A549 (cell line): Measurements from ENCODE around the gene PIEZO2.
"Not testable (repeated sequence)": the region's sequence is repeated elsewhere in the genome, so short reads cannot be mapped to it uniquely, and the experiment has no call there.

ENCODE experiments used
- BCL3 ChIP-seq: fragments of >200 bp; sonication (Bioruptor Twin); formaldehyde crosslinking; IDR thresholded peaks from 3 replicates; pipeline ENCODE4 v1.6.1; 2016
- CEBPB ChIP-seq, 2 experiments: fragments of >200 bp in 1 of 2; sonication (Bioruptor Twin) in 1 of 2; formaldehyde crosslinking in 1 of 2; IDR thresholded peaks; 2 replicates each; pipeline ENCODE4 v1.6.1; 2012 to 2016
- CTCF ChIP-seq: fragments of >200 bp; sonication (Bioruptor Twin); formaldehyde crosslinking; IDR thresholded peaks from 3 replicates; pipeline ENCODE4 v1.5.1; 2016
- EHMT2 ChIP-seq: fragments of 200-600 bp; sonication (generic); IDR thresholded peaks from 2 replicates; pipeline ENCODE4 v1.6.1; 2016; ENCODE audit warnings: antibody characterized with exemption, low read depth, mild to moderate bottlenecking, moderate library complexity
- FOSB ChIP-seq: fragments of 250-450 bp; sonication (Bioruptor Pico); IDR thresholded peaks from 2 replicates; pipeline ENCODE4 v1.5.0; 2020; ENCODE audit warnings: mild to moderate bottlenecking, moderate library complexity
- KDM5A ChIP-seq: fragments of 200-600 bp; sonication (generic); IDR thresholded peaks from 2 replicates; pipeline ENCODE4 v1.6.1; 2016; ENCODE audit warnings: antibody characterized with exemption, mild to moderate bottlenecking
- MAX ChIP-seq: IDR thresholded peaks from 2 replicates; pipeline ENCODE4 v1.6.1; 2012
- MAZ ChIP-seq: fragments of 150-350 bp; IDR thresholded peaks from 2 replicates; pipeline ENCODE4 v1.6.1; 2014; ENCODE audit warnings: antibody characterized with exemption, low read depth, low read length, borderline replicate concordance
- NR3C1 ChIP-seq: fragments of >200 bp; sonication (Bioruptor Twin); formaldehyde crosslinking; IDR thresholded peaks from 3 replicates; pipeline ENCODE4 v1.6.1; 2017
- POLR2A ChIP-seq: IDR thresholded peaks from 2 replicates; pipeline ENCODE4 v1.6.1; 2012; ENCODE audit warnings: mild to moderate bottlenecking, low read length
- RCOR1 ChIP-seq: fragments of 150-350 bp; IDR thresholded peaks from 2 replicates; pipeline ENCODE4 v1.6.1; 2014; ENCODE audit warnings: antibody characterized with exemption, low read length, low read depth
- REST ChIP-seq: fragments of 200-600 bp; sonication (generic); IDR thresholded peaks from 2 replicates; pipeline ENCODE4 v1.6.1; 2016; ENCODE audit warnings: antibody characterized with exemption, mild to moderate bottlenecking, moderate library complexity
- SREBF2 ChIP-seq: fragments of 450-650 bp; IDR thresholded peaks from 2 replicates; pipeline ENCODE4 v1.6.1; 2014; ENCODE audit warnings: mild to moderate bottlenecking, moderate library complexity
- TP53 ChIP-seq: fragments of 250-450 bp; sonication (Bioruptor Pico); IDR thresholded peaks from 2 replicates; pipeline ENCODE4 v1.5.0; 2021; ENCODE audit warnings: mild to moderate bottlenecking, moderate library complexity

- not testable (repeated sequence) for TF ChIP-seq CTCF; MAZ; POLR2A; EHMT2; TP53 (CRISPR knock-in tag); MAX; FOSB (CRISPR knock-in tag); REST; CEBPB (IDR thresholded peaks at IDR 0.05); NR3C1; RCOR1; SREBF2; KDM5A; BCL3
Measured at GRCh38 chr18:10620670-10621329, 528.6 kb downstream of the PIEZO2 start.
